GM19395 (cell line): Measurements from ENCODE around the gene CMIP.
A peak's percentile ranks its signal among the peaks of the same experiment; 100 is the strongest.

Experiments used
- ATAC-seq: cut with Tn5 transposase; IDR thresholded peaks from one replicate; pipeline ENCODE4 v1.9.1; 2021; ENCODE audit warnings: mild to moderate bottlenecking, moderate library complexity; ENCODE audit not compliant: unreplicated experiment

Gene CMIP

DNA sequence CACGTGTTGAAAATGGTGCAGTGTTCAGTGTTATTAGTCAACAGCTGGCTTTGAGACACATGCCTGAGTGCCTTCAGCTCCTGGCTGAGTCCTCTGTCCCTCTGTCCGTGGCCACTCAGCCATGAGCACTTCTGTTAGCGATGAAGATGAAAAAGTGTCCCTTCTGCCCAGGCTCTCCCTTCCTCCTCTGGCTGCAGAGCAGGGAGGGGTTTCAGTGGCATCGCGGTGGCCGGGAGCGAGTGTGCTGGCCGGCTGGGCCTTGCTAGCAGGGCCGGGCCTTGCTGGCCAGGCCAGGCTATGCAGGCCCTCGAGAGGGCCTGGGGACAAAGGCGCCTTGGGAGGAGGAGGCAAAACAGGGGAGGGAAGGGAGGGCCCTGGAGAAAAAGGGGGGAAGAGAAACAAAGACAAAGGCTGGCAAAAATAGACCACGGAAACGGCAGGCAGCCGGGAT lies 47.7 kb downstream of the CMIP start:
- ATAC-seq: no peak

DNA sequence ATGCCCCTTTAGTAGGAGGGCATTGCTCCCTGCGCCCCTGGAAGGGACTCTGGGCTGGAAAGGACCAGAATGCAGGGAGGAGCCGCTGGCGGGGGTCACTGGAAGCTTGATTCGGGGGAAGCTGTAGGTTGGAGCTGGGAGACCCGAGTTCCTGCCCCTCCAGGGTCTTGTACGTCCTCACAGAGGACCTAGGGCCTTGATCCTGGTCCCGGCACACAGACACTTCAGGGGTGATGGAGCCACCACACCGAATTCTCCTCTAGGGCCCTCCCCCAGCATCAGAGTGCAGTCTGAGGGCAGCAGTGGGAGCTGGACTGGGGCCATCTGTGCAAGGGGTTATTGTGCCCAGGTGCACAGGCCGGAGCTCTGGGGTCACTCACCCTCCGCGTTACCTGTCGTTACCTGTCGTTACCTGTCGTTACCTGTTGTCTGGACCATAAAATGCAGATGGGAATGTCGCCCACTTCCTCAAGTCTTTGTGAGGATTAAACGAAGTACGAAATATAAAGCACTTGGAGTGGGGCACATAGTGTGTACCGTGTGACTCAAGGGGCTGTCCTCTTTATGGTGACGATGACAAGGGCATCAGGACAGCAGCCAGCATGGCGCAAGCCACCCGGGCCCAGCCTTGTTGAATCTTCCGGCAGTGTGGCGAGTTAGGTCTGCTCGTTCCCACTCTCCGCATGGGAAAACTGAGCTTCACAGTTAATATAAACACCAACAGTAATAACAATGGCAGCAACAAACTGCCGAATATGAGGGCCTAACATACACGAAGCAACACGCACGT lies 48.6 kb downstream of the CMIP start:
- no peak for ATAC-seq

DNA sequence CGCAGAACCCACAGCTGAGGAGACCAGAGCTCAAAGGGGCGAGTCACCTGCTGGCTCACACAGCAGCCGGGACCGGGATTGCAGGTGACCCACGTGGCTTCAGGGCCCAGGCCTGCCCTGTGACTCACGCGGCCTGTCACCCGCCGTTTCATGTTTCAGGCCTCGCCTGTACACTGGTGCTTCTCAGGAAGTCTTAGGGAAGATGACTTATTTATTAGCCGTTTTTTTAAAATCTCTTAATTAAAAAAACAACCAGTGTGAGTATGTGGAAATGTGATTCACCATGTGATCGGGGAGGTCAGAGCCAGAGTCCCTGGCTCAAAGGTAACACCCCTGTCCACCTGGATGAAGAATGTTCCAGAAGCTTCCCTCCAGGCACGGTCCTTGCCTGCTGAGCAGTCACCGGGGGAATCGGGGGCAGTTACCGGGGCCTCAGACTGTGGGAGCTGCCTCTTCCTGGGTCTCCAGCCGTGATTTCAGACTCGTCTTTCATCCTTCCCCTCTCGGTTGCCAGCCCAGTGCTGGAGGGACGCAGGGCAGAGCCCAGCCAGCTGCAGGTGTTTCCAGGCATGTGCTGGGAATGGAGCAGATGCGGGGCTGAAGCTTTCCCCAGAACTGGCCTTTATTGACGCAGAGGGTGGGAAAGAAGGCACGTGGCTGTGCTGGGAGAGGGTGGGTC lies 49.3 kb downstream of the CMIP start:
- no peak for ATAC-seq

DNA sequence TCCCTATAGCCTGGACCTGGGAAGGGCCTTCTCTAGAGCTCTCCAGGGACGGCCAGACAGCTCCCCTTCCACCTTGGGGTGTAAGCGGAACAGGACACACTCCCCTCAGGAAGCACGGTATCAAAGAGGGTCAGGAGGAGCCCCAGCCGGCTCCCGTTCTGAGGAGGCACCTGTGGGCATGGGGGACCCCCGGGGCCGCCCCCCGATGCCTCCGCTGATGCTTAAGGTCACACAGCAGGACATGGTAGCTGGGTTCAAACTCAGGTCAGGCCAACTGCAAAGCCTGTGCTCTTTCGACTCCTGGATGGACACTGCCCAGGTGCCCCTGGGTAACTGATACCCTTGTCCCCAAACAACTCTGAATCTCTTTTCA lies 49.8 kb downstream of the CMIP start:
- ATAC-seq: no peak

DNA sequence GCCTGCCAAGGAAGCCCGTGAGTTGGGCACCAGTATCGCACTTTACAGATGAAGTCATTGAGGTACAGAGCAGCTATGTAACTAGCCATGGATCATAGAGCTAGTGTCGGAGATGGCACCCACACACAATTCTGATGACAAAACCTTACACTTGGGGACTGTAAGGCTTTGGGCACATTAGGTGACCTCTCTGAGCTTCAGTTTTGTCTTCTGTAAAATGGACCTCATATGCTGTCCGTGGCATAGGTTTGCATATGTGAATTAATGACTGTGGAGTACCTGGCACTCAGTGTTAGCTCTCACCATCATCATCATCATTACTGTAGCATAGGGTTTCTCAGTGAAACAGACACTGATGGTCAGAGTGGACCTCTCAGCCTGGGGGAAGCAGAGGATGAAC lies 50.3 kb downstream of the CMIP start:
- no peak for ATAC-seq

DNA sequence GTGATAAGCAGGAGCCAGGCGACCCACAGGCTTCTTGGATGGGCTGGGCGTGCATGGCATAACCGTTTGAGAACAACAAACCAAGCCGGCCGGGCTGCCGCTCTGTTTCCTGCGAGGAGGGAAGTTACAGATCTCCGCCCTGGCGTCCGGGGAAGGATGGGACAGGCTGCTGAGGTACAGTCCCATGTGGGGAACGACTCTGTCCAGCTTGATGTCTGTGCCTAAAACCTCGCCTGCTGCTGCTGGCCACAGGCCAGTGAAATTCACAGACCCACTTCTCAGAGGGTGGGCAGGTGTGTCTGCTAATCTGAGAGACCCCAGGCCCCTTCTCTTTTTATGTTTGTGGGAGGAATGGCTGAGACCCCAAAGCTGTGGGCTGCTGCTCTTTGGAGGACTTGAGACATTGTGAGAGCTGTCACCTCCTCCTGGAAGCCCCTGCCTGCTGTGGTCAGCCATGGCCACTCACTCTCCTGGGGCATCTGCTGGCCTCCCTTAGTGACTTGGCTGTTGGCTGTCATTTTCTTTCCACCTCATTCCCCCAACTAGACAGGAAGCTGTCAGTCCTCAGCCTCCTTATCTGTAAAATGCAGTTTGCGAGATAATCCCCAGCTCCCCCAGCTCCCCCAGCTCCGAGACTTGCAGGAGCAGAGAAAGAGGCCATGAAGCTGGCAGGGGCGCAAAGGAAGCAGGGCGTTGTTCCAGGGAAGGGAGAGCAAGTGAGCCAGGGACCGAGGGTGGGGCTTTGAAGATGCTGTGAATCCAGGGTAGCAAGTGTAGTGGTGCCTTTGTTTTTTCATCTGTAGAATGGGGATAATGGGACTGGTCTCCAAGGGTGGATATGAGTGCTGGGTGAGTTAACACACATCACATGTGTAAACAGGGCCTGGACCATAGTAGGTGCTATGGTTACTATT lies 51.0 kb downstream of the CMIP start:
- no peak for ATAC-seq

DNA sequence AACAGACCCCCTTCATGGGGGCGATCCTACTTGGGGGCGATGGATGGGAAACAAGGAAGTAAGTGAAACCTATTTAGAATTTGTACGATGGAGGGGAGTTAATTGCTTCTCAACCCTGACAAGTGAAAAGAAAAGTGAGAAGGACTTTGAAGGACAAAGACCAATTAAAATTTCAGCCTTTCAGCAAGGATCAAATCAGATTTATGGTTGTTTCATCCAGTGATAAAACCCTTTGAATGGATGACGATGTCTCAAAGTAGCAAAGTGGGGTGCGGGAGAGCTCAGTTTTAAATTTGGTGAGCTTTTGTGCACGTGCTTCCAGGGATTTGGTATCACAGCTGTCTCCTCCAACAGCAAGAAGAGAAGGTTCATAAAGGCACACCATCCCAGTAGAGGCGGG lies 51.7 kb downstream of the CMIP start:
- ATAC-seq: no peak

DNA sequence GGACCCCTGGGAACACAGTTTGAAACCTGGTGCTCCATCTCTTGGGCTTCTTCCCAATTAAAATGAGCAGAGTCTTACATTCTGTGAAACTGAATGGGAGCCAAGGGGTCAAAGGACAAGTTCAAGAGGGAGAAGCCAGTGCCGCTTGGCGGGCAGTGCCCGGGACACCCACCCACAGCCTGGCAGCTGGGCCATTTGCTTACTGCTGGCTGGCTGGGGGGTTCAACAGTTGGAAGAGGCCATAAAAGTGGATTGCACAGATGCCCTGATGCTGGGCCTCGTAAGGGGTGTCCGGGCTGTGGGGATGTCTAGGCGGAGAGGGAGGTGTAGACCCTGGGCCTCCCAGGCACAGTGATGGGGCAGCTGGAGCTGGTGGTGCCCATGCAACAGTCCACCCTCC lies 52.1 kb downstream of the CMIP start:
- ATAC-seq: no peak

DNA sequence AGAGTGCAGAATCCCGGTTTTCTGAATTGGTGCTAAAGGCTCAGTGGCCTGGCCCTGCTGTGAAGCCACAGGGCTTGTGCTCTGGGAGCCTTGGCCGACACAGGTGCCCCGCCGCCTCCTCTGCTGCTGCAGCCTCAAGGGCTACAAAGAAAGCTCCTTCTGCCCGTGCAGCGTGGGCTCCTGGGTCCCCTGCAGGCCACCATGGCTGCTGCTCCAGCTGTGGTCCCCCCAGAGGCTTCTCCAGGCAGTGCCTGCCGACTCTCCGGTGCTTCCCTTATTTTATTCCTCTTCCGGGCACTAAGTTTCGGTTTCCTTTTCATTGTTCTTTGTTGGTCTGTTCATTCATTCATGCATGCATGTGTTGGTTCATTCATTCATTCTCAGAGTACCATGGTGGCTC lies 53.1 kb downstream of the CMIP start:
- ATAC-seq: peak; percentile 71

DNA sequence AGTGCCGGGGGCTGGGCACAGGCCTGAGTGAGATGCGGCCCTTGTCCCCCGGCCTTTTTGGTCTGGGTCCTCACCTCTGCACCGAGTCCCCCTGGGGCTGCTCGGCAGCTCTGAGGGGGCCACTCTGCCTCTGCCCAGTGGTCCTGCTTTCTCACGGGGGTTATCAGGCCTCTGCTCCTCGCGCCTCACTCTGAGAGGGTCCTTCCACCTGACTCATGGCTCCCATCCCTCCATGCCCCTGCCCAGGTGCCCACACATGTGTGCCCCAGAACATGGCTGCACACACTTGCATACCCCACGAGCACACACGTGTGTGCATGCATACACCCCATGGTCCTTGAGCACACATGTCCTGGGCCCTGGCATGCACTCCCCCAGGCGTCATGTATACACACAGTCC lies 53.7 kb downstream of the CMIP start:
- no peak for ATAC-seq

DNA sequence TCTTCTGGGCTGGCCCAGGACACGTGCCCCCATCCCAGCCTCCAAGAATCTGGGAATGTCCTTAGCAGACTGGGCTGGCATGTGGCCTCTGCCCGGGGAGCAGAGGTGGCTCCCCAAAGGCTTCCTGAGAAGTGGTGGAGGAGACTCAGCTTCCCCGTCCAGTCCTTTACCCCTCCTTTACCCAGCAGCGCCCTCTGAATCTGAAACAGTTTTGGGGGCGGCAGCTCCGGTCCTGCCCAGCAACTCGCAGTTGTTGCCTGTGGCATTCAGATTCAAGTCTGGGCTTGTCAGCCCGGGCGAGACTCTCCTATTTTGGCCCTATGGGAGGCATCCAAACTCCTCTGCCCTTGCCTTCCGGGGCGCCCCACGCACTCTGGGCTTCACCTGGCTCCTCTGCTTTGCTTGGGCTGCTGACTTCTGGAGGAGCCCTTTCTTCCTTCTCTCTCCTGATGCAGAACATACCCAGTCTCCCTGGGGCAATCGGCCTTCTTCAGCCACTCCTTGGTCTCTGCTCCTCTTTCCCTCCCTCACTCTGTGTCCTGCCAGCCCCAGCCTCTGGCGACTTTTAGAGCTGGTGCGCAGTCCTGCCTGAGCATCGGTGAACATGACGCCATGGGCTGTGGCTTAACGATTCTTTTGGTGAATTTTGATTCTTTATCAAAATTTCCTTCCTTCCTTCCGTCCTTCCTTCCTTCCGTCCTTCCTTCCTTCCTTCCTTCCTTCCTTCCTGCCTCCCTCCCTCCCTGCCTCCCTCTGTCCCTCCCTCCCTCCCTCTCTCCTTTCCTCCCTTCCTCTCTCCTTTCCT lies 55.2 kb downstream of the CMIP start:
- no peak for ATAC-seq

DNA sequence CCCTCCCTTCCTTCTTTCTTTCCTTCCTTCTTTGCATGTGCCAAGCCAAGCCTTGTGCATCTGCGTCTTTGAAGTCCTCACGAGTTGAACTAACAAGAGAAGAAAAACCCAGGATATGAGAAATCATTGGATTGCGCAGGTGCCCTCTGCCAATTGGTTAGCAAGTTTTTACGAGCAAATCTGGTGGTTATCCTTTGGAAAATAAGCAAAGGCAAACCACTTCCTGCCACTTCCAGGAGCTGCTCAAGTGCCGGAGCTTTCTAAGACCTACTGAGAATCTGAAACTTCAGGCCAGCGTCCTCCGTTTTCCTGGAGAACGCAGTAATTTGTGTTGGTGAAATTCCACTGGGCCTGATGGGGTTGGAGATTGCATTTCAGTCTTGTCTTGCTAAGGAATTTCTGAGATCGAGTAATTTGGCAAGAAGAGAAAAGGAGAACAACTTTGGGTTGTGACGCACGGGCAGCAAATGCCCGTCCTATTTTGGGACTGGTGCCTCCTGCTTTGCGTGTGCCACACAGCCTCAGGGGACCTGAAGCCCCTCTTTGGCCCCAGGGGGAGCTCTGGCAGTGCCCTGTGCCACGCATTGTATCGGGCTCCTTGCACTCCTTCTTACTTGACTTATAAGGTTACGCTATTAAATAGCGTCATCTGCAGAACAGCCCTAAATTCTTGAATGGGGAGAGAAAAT lies 56.4 kb downstream of the CMIP start:
- ATAC-seq: no peak

DNA sequence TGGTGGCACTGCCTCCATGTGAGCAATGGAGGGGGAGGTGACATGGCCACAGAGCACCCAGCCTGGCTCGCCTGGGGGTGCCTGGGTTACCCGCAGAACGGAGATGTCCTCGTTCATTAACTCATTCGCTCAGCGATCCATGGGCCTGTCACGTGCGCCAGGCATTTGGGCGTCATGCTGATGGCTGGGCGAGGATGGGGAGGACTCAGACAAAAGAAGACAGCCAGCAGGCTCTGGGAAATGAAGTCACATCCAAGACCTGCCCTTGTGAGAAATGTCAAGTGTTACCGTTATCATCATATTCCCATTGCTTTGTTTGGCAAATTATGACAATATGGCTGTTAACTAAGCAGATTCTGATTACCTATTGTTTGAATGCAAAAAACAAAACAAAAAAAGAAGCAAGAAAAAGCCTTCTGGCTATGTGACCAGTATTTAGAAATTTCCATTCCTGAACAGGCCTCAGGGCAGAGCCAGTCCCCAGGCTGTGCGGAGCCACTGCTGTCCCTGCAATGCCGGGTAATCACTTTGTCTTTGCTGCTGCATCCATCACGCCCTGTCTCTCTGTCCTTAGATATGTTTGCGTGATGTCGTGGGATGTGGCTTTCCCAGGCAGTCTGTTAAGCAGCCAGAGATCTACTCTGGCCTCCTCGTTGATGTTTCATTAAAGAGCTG lies 57.9 kb downstream of the CMIP start:
- ATAC-seq: no peak

DNA sequence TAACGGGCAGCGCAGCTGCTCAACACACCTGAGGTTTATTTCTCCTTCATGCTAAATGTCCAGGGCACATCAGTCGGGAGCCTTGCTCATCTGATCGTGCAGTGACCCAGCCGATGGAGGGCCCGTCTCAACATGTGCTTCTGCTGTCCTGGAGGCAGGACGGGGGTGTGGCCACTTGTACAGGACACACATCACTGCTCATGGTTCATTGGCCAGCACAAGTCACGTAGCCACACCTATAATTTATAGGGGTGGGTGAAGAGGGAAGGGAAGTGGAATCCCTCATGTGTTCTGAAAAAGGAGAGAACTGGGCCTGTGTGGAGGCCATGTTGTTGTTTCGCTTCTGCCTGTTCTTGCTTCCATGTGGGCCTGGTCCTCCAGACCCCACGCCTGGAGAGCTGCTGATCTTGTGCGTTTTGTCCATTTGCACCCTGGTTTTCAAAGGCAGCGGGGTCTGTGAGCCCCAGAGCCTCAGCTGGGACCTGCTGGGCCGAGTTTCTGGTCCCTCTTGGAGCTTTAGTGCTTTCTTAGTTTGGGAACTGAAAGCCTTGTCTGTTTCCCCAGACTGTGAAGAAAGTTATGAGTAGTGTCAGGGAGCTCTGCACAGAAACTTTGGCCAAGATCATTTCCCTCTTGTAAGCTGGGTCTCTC lies 60.5 kb downstream of the CMIP start:
- ATAC-seq: peak; percentile 90

DNA sequence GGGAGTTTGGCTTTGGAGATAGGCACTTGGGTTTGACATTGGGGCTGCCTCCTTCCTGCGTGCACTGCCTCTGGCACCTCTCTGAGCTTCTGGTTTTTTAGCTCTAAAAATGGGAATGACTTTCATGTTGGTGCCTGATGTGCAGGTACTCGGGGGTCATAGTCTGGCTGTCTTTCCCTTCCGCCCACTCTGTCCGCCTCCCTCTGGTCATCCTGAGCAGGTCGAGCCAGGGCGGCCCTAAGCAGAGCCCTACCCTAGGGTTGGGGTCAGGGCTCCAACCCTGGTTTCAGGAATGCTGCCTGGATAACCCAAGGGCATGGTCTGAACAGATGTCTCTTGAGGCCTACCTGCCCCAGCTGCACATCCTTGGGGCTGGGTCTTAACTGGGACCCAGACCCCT lies 64.8 kb downstream of the CMIP start:
- ATAC-seq: no peak

DNA sequence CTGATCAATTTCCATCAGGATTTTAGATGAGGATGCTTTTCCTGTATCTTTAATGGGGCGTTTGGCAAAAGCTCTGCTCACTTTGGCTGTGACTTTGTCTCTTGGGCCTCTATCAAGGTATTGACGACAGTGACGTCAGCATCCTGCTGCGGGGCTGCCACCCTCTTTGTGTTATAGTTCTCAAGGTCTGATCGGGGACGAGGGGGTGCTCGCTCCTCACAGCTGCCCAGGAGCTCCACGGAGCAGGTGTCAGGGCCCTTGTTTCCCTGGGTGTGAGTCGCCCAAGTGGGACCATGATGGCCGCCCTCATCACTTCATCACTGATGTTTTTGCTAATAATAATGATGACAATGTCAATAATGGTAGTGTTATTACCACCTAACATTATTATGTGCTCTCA lies 65.4 kb downstream of the CMIP start:
- no peak for ATAC-seq

DNA sequence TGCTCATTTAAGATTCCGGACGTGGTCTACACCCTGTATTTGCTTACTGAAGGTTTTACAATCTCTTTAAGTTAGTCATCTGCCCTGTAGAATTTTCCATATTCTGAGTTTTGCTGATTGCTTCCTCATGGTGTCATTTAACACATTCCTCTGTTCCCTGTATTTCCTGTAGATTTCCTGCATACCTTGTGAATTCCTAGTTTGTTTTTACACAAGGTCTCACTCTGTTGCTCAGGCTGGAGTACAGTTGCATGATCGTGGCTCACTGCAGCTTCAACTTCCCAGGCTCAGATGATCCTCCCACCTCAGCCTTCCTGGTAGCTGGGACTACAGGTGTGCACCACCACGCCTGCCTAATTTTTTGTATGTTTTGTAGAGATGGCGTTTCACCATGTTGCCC lies 66.8 kb downstream of the CMIP start:
- no peak for ATAC-seq

DNA sequence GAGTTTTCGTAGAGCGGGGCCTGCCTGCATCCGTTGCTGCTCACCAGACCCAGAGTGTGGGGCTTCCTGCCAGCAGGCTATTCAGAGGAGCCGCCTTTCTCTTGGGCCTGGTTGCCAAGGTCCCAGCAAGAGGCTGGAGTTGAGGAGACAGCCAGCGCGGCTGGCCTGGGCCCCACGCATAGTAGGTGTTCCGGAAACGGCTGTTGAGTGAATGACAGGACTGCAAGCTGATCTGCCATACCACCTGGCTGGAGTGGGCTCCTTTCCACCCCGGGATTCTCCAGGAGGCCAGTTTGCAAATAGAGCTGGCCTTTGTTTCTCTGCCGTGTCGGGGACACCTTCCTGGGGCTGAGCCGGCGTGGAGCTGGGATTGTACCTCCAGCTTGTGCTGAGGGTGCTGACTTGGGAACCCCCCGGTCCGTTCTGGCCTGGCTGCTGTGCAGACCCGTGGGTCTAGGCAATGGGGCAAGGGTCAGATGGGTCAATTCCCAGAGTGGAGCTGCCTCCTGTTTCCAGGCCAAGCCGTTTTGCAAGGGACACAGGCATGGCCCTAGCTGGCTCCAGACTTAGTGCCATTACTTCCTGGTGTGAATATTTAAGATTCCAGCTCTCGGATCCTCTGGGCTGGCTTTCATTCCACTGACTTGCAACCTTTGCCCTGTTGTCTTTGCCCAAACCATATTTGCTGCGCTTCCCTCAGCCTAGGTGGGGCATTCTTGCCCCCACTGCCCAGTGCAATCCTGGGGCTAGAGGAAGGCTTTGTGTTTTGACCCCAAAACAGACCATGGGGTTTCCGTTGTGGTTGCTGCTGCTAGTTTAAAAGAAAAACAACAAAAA lies 68.8 kb downstream of the CMIP start:
- ATAC-seq: peak; percentile 26
